Measurements from ENCODE around the gene FBXO10. TPM values are rescaled to one million over a fixed set of nuclear protein-coding genes. Genes with fewer than 3 reads are reported as not detected.

The FBXO10 gene, protein sequence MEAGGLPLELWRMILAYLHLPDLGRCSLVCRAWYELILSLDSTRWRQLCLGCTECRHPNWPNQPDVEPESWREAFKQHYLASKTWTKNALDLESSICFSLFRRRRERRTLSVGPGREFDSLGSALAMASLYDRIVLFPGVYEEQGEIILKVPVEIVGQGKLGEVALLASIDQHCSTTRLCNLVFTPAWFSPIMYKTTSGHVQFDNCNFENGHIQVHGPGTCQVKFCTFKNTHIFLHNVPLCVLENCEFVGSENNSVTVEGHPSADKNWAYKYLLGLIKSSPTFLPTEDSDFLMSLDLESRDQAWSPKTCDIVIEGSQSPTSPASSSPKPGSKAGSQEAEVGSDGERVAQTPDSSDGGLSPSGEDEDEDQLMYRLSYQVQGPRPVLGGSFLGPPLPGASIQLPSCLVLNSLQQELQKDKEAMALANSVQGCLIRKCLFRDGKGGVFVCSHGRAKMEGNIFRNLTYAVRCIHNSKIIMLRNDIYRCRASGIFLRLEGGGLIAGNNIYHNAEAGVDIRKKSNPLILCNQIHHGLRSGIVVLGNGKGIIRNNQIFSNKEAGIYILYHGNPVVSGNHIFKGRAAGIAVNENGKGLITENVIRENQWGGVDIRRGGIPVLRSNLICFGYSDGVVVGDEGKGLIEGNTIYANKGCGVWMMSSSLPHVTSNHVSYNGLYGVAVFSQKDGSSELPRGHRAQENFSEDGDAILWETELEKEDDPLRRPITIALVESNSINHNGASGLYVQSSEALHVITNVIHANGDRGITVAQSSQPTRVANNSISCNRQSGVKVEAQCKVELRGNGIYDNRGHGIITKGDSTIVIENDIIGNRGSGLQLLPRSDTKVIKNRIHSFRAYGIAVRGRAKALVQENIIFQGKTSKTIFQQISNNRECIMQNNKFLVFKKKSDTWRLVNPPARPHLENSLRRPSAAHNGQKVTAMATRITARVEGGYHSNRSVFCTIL
- total RNA-seq (2.4 TPM), polyA plus RNA-seq (1 to 10 TPM in 1 of 4 donors, under 1 TPM in 3; 0.40 to 1.0 (median 0.68) TPM)

GRCh38 chr9:37575921-37576721 is at the start of gene FBXO10:
FBXO10 (minus strand) TSS chr9:37576380; CDS start chr9:37541768, 34,612 bp downstream.
- DNase-seq (peak; percentile 12 to 62 (median 33)), ATAC-seq (ENCODE audit: low read depth in 2 of 2) (peak; percentile 61)
- Histone ChIP-seq H3K36me3 (ENCODE audit: control insufficient read depth, insufficient read depth, low read length) (no peaks in the 10 kb centered on the region), H3K27ac (ENCODE audit: insufficient read depth, low read length, poor library complexity, severe bottlenecking) (no peak within 1 kb of the TSS), H3K9me3 (ENCODE audit: control insufficient read depth in 2 of 2, low read length in 2 of 2) (no peaks in the 10 kb centered on the region), H3K4me3 (ENCODE audit: low read depth, low read length) (peak within 1 kb of the TSS; percentile 67), H3K4me1 (ENCODE audit: control insufficient read depth, insufficient read depth, low read length, poor library complexity, severe bottlenecking) (peaks cover 11% of the 10 kb centered on the region), H3K27me3 (ENCODE audit: control insufficient read depth, insufficient read depth, low read length) (no peaks in the 10 kb centered on the region)
- Mint-ChIP-seq H3K27ac (peak within 1 kb of the TSS in 2 of 3 donors; percentile 11 to 76), H3K27me3 (peaks cover 24% of the 10 kb centered on the region), H3K9me3 (peaks cover 0 to 2% (median 0%) of the 10 kb centered on the region in 7 donors), H3K4me1 (peaks cover 4 to 20% (median 12%) of the 10 kb centered on the region in 4 donors), H3K36me3 (no peaks in the 10 kb centered on the region), H3K4me3 (peak within 1 kb of the TSS; percentile 89 to 93 (median 90))

DNA sequence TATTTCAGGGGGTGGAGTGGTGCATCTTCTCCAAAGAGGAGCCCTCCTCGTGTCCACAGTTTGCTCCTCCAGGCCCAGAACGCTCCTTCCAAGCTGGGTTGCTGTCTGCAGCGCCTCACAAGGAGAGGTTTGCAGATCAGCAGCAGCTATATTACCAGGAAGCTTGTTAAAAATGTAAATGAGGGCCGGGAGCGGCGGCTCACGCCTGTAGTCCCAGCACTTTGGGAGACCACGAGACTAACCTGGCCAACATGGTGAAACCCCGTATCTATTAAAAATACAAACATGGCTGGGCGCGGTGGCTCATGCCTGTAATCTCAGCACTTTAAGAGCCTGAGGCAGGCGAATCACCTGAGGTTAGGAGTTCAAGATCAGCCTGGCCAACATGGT is 49.6 kb upstream of the FBXO10 start:
- Mint-ChIP-seq H3K9me3 (peaks cover 0 to 1% (median 0%) of the 10 kb centered on the region in 7 donors), H3K36me3 (no peaks in the 10 kb centered on the region), H3K27ac (no peak overlapping the region), H3K4me1 (no peaks in the 10 kb centered on the region), H3K27me3 (peaks cover 17% of the 10 kb centered on the region), H3K4me3 (no peak overlapping the region)
- Histone ChIP-seq H3K27ac (ENCODE audit: insufficient read depth, low read length, poor library complexity, severe bottlenecking) (no peak overlapping the region), H3K27me3 (ENCODE audit: control insufficient read depth, insufficient read depth, low read length) (peaks cover 7% of the 10 kb centered on the region), H3K4me1 (ENCODE audit: control insufficient read depth, insufficient read depth, low read length, poor library complexity, severe bottlenecking) (no peaks in the 10 kb centered on the region), H3K4me3 (ENCODE audit: low read depth, low read length) (no peak overlapping the region), H3K36me3 (ENCODE audit: control insufficient read depth, insufficient read depth, low read length) (no peaks in the 10 kb centered on the region), H3K9me3 (ENCODE audit: control insufficient read depth in 2 of 2, low read length in 2 of 2) (no peaks in the 10 kb centered on the region)
- DNase-seq (no peak), ATAC-seq (ENCODE audit: low read depth in 2 of 2) (no peak)

GRCh38 chr9:37625036-37625757 is 49.0 kb upstream of the FBXO10 start:
- H3K36me3 ChIP-seq (ENCODE audit: control insufficient read depth, insufficient read depth, low read length) = no peaks in the 10 kb centered on the region
- no peak for DNase-seq
- peaks cover 17% of the 10 kb centered on the region for H3K27me3 Mint-ChIP-seq
- no peaks in the 10 kb centered on the region for H3K36me3 Mint-ChIP-seq
- H3K9me3 Mint-ChIP-seq = peaks cover 0 to 1% (median 0%) of the 10 kb centered on the region in 7 donors
- H3K4me3 Mint-ChIP-seq = no peak overlapping the region
- no peak overlapping the region for H3K4me3 ChIP-seq (ENCODE audit: low read depth, low read length)
- H3K9me3 ChIP-seq (ENCODE audit: control insufficient read depth in 2 of 2, low read length in 2 of 2) = no peaks in the 10 kb centered on the region
- no peaks in the 10 kb centered on the region for H3K4me1 Mint-ChIP-seq
- no peak overlapping the region for H3K27ac ChIP-seq (ENCODE audit: insufficient read depth, low read length, poor library complexity, severe bottlenecking)
- no peak overlapping the region for H3K27ac Mint-ChIP-seq
- no peak for ATAC-seq (ENCODE audit: low read depth in 2 of 2)
- peaks cover 7% of the 10 kb centered on the region for H3K27me3 ChIP-seq (ENCODE audit: control insufficient read depth, insufficient read depth, low read length)
- H3K4me1 ChIP-seq (ENCODE audit: control insufficient read depth, insufficient read depth, low read length, poor library complexity, severe bottlenecking) = no peaks in the 10 kb centered on the region

GRCh38 chr9:37624073-37624472 is 47.9 kb upstream of the FBXO10 start:
- no peak for DNase-seq
- H3K27me3 Mint-ChIP-seq = peaks cover 22% of the 10 kb centered on the region
- Histone ChIP-seq H3K4me1 (ENCODE audit: control insufficient read depth, insufficient read depth, low read length, poor library complexity, severe bottlenecking) (no peaks in the 10 kb centered on the region), H3K4me3 (ENCODE audit: low read depth, low read length) (no peak overlapping the region), H3K27ac (ENCODE audit: insufficient read depth, low read length, poor library complexity, severe bottlenecking) (no peak overlapping the region), H3K9me3 (ENCODE audit: control insufficient read depth in 2 of 2, low read length in 2 of 2) (no peaks in the 10 kb centered on the region), H3K36me3 (ENCODE audit: control insufficient read depth, insufficient read depth, low read length) (no peaks in the 10 kb centered on the region), H3K27me3 (ENCODE audit: control insufficient read depth, insufficient read depth, low read length) (peaks cover 7% of the 10 kb centered on the region)
- no peaks in the 10 kb centered on the region for H3K4me1 Mint-ChIP-seq
- no peaks in the 10 kb centered on the region for H3K36me3 Mint-ChIP-seq
- H3K27ac Mint-ChIP-seq = no peak overlapping the region
- H3K4me3 Mint-ChIP-seq = no peak overlapping the region
- peaks cover 0 to 1% (median 0%) of the 10 kb centered on the region in 7 donors for H3K9me3 Mint-ChIP-seq
- ATAC-seq (ENCODE audit: low read depth in 2 of 2) = no peak

- Histone ChIP-seq H3K36me3 (ENCODE audit: control insufficient read depth, insufficient read depth, low read length) (no peaks in the 10 kb centered on the region), H3K9me3 (ENCODE audit: control insufficient read depth in 2 of 2, low read length in 2 of 2) (no peaks in the 10 kb centered on the region), H3K27ac (ENCODE audit: insufficient read depth, low read length, poor library complexity, severe bottlenecking) (no peak overlapping the region), H3K4me1 (ENCODE audit: control insufficient read depth, insufficient read depth, low read length, poor library complexity, severe bottlenecking) (no peaks in the 10 kb centered on the region), H3K27me3 (ENCODE audit: control insufficient read depth, insufficient read depth, low read length) (peaks cover 9% of the 10 kb centered on the region), H3K4me3 (ENCODE audit: low read depth, low read length) (no peak overlapping the region)
- Mint-ChIP-seq H3K4me3 (no peak overlapping the region), H3K27me3 (peaks cover 28% of the 10 kb centered on the region), H3K36me3 (no peaks in the 10 kb centered on the region), H3K9me3 (peaks cover 0 to 1% (median 0%) of the 10 kb centered on the region in 7 donors), H3K27ac (no peak overlapping the region), H3K4me1 (no peaks in the 10 kb centered on the region)
- DNase-seq (no peak), ATAC-seq (ENCODE audit: low read depth in 2 of 2) (no peak)
Observed at GRCh38 chr9:37623267-37623666, 47.1 kb upstream of the FBXO10 start.

- H3K4me3 ChIP-seq (ENCODE audit: low read depth, low read length) = no peak overlapping the region
- no peaks in the 10 kb centered on the region for H3K4me1 ChIP-seq (ENCODE audit: control insufficient read depth, insufficient read depth, low read length, poor library complexity, severe bottlenecking)
- H3K27me3 ChIP-seq (ENCODE audit: control insufficient read depth, insufficient read depth, low read length) = peaks cover 9% of the 10 kb centered on the region
- Mint-ChIP-seq H3K4me1 (no peaks in the 10 kb centered on the region), H3K27me3 (peaks cover 28% of the 10 kb centered on the region), H3K36me3 (no peaks in the 10 kb centered on the region), H3K27ac (no peak overlapping the region), H3K4me3 (no peak overlapping the region), H3K9me3 (peaks cover 0 to 1% (median 0%) of the 10 kb centered on the region in 7 donors)
- ATAC-seq (ENCODE audit: low read depth in 2 of 2) (no peak), DNase-seq (no peak)
- no peaks in the 10 kb centered on the region for H3K9me3 ChIP-seq (ENCODE audit: control insufficient read depth in 2 of 2, low read length in 2 of 2)
- H3K36me3 ChIP-seq (ENCODE audit: control insufficient read depth, insufficient read depth, low read length) = no peaks in the 10 kb centered on the region
- no peak overlapping the region for H3K27ac ChIP-seq (ENCODE audit: insufficient read depth, low read length, poor library complexity, severe bottlenecking)
Observed at GRCh38 chr9:37622462-37622861, 46.3 kb upstream of the FBXO10 start.
